Activated CD8-positive, alpha-beta memory T cell treated with anti-CD3 and anti-CD28 coated beads, Interleukin-2, amount 50 U/mL, for 24 hours (primary cell): ENCODE results near the gene PMEPA1.

Source experiments
- DNase-seq: peaks from one replicate; pipeline ENCODE4 v3.0.0-alpha.2; 2020; ENCODE audit errors: extremely low read depth

The PMEPA1 gene

GRCh38 chr20:57661746-57662455, 47.9 kb downstream of the PMEPA1 start:
- DNase-seq, result no peak

- no peak for DNase-seq
Measured at GRCh38 chr20:57660922-57661745, 48.7 kb downstream of the PMEPA1 start.

- no peak for DNase-seq
Measured at GRCh38 chr20:57660181-57660921, 49.5 kb downstream of the PMEPA1 start.

- DNase-seq, result no peak
Measured at GRCh38 chr20:57659517-57660180, 50.2 kb downstream of the PMEPA1 start.

- DNase-seq, result no peak
Measured at GRCh38 chr20:57658833-57659516, 50.8 kb downstream of the PMEPA1 start.

GRCh38 chr20:57658447-57658832, 51.4 kb downstream of the PMEPA1 start:
- no peak for DNase-seq

- DNase-seq, result no peak
Measured at GRCh38 chr20:57657535-57658446, 52.0 kb downstream of the PMEPA1 start.

GRCh38 chr20:57656821-57657534, 52.8 kb downstream of the PMEPA1 start:
- DNase-seq, result no peak

- DNase-seq, result no peak
Measured at GRCh38 chr20:57656252-57656820, 53.5 kb downstream of the PMEPA1 start.

- no peak for DNase-seq
Measured at GRCh38 chr20:57655809-57656155, 54.0 kb downstream of the PMEPA1 start.

GRCh38 chr20:57654998-57655808, 54.6 kb downstream of the PMEPA1 start:
- no peak for DNase-seq

GRCh38 chr20:57654363-57654997, 55.3 kb downstream of the PMEPA1 start:
- peak; percentile 18 for DNase-seq

- DNase-seq, result no peak
Measured at GRCh38 chr20:57653910-57654309, 55.9 kb downstream of the PMEPA1 start.

- no peak for DNase-seq
Measured at GRCh38 chr20:57653546-57653900, 56.3 kb downstream of the PMEPA1 start.

GRCh38 chr20:57652606-57653545, 56.9 kb downstream of the PMEPA1 start:
- no peak for DNase-seq

- no peak for DNase-seq
Measured at GRCh38 chr20:57651881-57652605, 57.8 kb downstream of the PMEPA1 start.
